ENCODE measurements around the gene PLBD2.

PLBD2 gene

GRCh38 chr12:113397497-113398197 is 39.3 kb downstream of the PLBD2 start:
- DNase-seq: no peak

- DNase-seq: no peak
Observed at GRCh38 chr12:113398346-113399290, 40.2 kb downstream of the PLBD2 start.

- DNase-seq: no peak
Observed at GRCh38 chr12:113399490-113399889, 41.1 kb downstream of the PLBD2 start.

GRCh38 chr12:113400362-113400761 is 42.0 kb downstream of the PLBD2 start:
- DNase-seq: no peak

- no peak for DNase-seq
Observed at GRCh38 chr12:113401066-113402000, 42.9 kb downstream of the PLBD2 start.

- no peak for DNase-seq
Observed at GRCh38 chr12:113402586-113403260, 44.3 kb downstream of the PLBD2 start.

GRCh38 chr12:113403435-113404415 is 45.3 kb downstream of the PLBD2 start, which contains the start of gene SDS:
Gene SDS (minus strand): TSS chr12:113403887. CDS start chr12:113399708, 4,179 bp downstream.
- no peak for DNase-seq

- DNase-seq: no peak
Observed at GRCh38 chr12:113405694-113406093, 47.3 kb downstream of the PLBD2 start.

GRCh38 chr12:113407931-113408600 is 49.7 kb downstream of the PLBD2 start:
- no peak for DNase-seq

- DNase-seq: no peak
Observed at GRCh38 chr12:113408756-113409298, 50.4 kb downstream of the PLBD2 start.

- DNase-seq: no peak
Observed at GRCh38 chr12:113409462-113410124, 51.2 kb downstream of the PLBD2 start.

- DNase-seq: no peak
Observed at GRCh38 chr12:113413488-113413939, 55.1 kb downstream of the PLBD2 start.

GRCh38 chr12:113414519-113415038 is 56.2 kb downstream of the PLBD2 start:
- DNase-seq: no peak

- no peak for DNase-seq
Observed at GRCh38 chr12:113416091-113416754, 57.8 kb downstream of the PLBD2 start.

GRCh38 chr12:113418213-113418879 is 60.0 kb downstream of the PLBD2 start:
- no peak for DNase-seq

GRCh38 chr12:113420996-113421595 is 62.7 kb downstream of the PLBD2 start:
- no peak for DNase-seq

Data from NCI-H526 (cell line).